A549 (cell line): Measurements from ENCODE around the gene SLC6A19. TPM values are rescaled to one million over a fixed set of nuclear protein-coding genes. Genes with fewer than 3 reads are reported as not detected.
A peak's percentile ranks its signal among the peaks of the same experiment; 100 is the strongest.

Experiments used
- ATAC-seq, 2 experiments: fragments of 200-7000 bp in 1 of 2; fragments of >200 bp in 1 of 2; cut with Nextera tagmentation in 1 of 2; cut with Tn5 transposase in 1 of 2; 3 replicates each; pipeline versions ENCODE4 v1.8.0 to v1.9.1; 2018 to 2020; ENCODE audit warnings: mild to moderate bottlenecking in 1 of 2, moderate library complexity in 1 of 2
- CTCF ChIA-PET: fragments of 300-600 bp; sonication (Branson Sonifier 250); formaldehyde crosslinking; extraction: SDS; loops from one replicate; lab custom pipeline; 2021; ENCODE audit warnings: antibody characterized with exemption, inconsistent platforms; lab: Yijun Ruan, JAX
- POLR2A ChIA-PET: fragments of 350-600 bp; formaldehyde crosslinking; extraction: SDS; loops from one replicate; lab custom pipeline; 2021; ENCODE audit warnings: antibody characterized with exemption, inconsistent platforms; lab: Yijun Ruan, JAX
- DNase-seq, 2 experiments: peaks; one replicate each; pipeline versions ENCODE4 v3.0.0 to v3.0.0-alpha.2; 2011 to 2016; ENCODE audit warnings: low read depth in 1 of 2, low spot score in 1 of 2
- FAIRE-seq: peaks from 2 replicates; lab custom pipeline; 2011; peaks lifted over from hg19 to GRCh38; lab: Jason Lieb, UNC
- H3K27ac ChIP-seq, 2 experiments: fragments of >200 bp; sonication (Bioruptor Twin); formaldehyde crosslinking; 3 replicates each; pipeline ENCODE4 v1.5.1; 2016 to 2017
- H3K4me1 ChIP-seq: fragments of >200 bp; sonication (Bioruptor Twin); formaldehyde crosslinking; 3 replicates; pipeline ENCODE4 v1.6.1; 2016
- H3K4me2 ChIP-seq: fragments of >200 bp; sonication (Bioruptor Twin); formaldehyde crosslinking; 3 replicates; pipeline ENCODE4 v1.6.1; 2016
- H3K4me3 ChIP-seq: fragments of >200 bp; sonication (Bioruptor Twin); formaldehyde crosslinking; 3 replicates; pipeline ENCODE4 v1.5.1; 2016
- H3K9me3 ChIP-seq: fragments of >200 bp; sonication (Bioruptor Twin); formaldehyde crosslinking; 3 replicates; pipeline ENCODE4 v1.6.1; 2016
- CBX2 ChIP-seq: fragments of 200-600 bp; sonication (generic); IDR thresholded peaks from 2 replicates; pipeline ENCODE4 v1.6.1; 2016; ENCODE audit warnings: low read depth, mild to moderate bottlenecking, borderline replicate concordance
- CEBPB ChIP-seq, 2 experiments: fragments of >200 bp in 1 of 2; sonication (Bioruptor Twin) in 1 of 2; formaldehyde crosslinking in 1 of 2; IDR thresholded peaks; 2 replicates each; pipeline ENCODE4 v1.6.1; 2012 to 2016
- CHD4 ChIP-seq: fragments of 200-600 bp; sonication (generic); IDR thresholded peaks from 2 replicates; pipeline ENCODE4 v1.6.1; 2016; ENCODE audit warnings: antibody characterized with exemption, mild to moderate bottlenecking, borderline replicate concordance
- EHF ChIP-seq: fragments of 250-450 bp; sonication (Bioruptor Pico); IDR thresholded peaks from 2 replicates; pipeline ENCODE4 v1.5.0; 2020; ENCODE audit warnings: mild to moderate bottlenecking
- ESRRA ChIP-seq: fragments of 150-350 bp; IDR thresholded peaks from 2 replicates; pipeline ENCODE4 v1.6.1; 2014; ENCODE audit warnings: mild to moderate bottlenecking, low read length, borderline replicate concordance
- FOXS1 ChIP-seq: fragments of 250-450 bp; sonication (Bioruptor Pico); IDR thresholded peaks from 2 replicates; pipeline ENCODE4 v1.5.0; 2020; ENCODE audit warnings: mild to moderate bottlenecking, moderate library complexity
- HOXB13 ChIP-seq: fragments of 250-450 bp; sonication (Bioruptor Pico); IDR thresholded peaks from 2 replicates; pipeline ENCODE4 v1.5.0; 2020; ENCODE audit warnings: low read depth, mild to moderate bottlenecking, moderate library complexity
- HOXB5 ChIP-seq: fragments of 250-450 bp; sonication (Bioruptor Pico); IDR thresholded peaks from 2 replicates; pipeline ENCODE4 v1.5.0; 2020; ENCODE audit warnings: mild to moderate bottlenecking, moderate library complexity
- KDM1A ChIP-seq: fragments of 200-600 bp; sonication (generic); IDR thresholded peaks from 2 replicates; pipeline ENCODE4 v1.6.1; 2016; ENCODE audit warnings: low read depth, mild to moderate bottlenecking
- NPAS2 ChIP-seq: fragments of 250-450 bp; sonication (Bioruptor Pico); IDR thresholded peaks from 2 replicates; pipeline ENCODE4 v1.8.0; 2022; ENCODE audit warnings: mild to moderate bottlenecking, moderate library complexity, borderline replicate concordance
- POLR2AphosphoS2 ChIP-seq: conservative IDR thresholded peaks from 2 replicates; pipeline ENCODE4 v1.6.1; 2012; ENCODE audit warnings: low read length, improper control_type of control experiment, inconsistent platforms
- REST ChIP-seq: fragments of 200-600 bp; sonication (generic); IDR thresholded peaks from 2 replicates; pipeline ENCODE4 v1.6.1; 2016; ENCODE audit warnings: antibody characterized with exemption, mild to moderate bottlenecking, moderate library complexity
- RFX5 ChIP-seq: fragments of 450-650 bp; IDR thresholded peaks from 2 replicates; pipeline ENCODE4 v1.7.1; 2014; ENCODE audit warnings: antibody characterized with exemption, mild to moderate bottlenecking, moderate library complexity
- SREBF2 ChIP-seq: fragments of 450-650 bp; IDR thresholded peaks from 2 replicates; pipeline ENCODE4 v1.6.1; 2014; ENCODE audit warnings: mild to moderate bottlenecking, moderate library complexity
- ZC3H11A ChIP-seq: fragments of 450-650 bp; IDR thresholded peaks from 2 replicates; pipeline ENCODE4 v1.6.1; 2014; ENCODE audit warnings: antibody characterized with exemption, mild to moderate bottlenecking
- WGBS: methylation state at CpG from one replicate; pipeline ENCODE4 v1.1.6; 2017; ENCODE audit errors: missing lambda C conversion rate; 5-methylcytosine and 5-hydroxymethylcytosine counted together
- polyA plus RNA-seq, 4 experiments: library from polyadenylated mRNA; depleted of rRNA in 3 of 4; stranded (reverse); fragments of >200 nt; fragmentation: RNase III in 1 of 4; extraction: RNeasy Plus Mini Kit Qiagen cat#74134 plus additional on column Dnase treatment in 1 of 4; gene quantifications; 2 replicates in 3 of 4; 3 replicates in 1 of 4; pipeline ENCODE4 v1.2.3, GENCODE V29; 2011 to 2017
- TF ChIP-seq, protein P1 (sequence below): fragments of 250-450 bp; sonication (Bioruptor Pico); IDR thresholded peaks from 2 replicates; pipeline ENCODE4 v1.5.0; 2021; ENCODE audit warnings: mild to moderate bottlenecking, moderate library complexity, borderline replicate concordance
- TF ChIP-seq, protein P2 (sequence below): fragments of 450-650 bp; IDR thresholded peaks from 2 replicates; pipeline ENCODE4 v1.6.1; 2014; ENCODE audit warnings: antibody characterized with exemption
- TF ChIP-seq, protein P3 (sequence below): fragments of >200 bp; sonication (Bioruptor Twin); formaldehyde crosslinking; IDR thresholded peaks from 2 replicates; pipeline ENCODE4 v1.6.1; 2016

Gene SLC6A19
- polyA plus RNA-seq, 2 of the 4 experiments (the other 2 are of a cell fraction): 0.01 TPM; not detected in 1

DNA sequence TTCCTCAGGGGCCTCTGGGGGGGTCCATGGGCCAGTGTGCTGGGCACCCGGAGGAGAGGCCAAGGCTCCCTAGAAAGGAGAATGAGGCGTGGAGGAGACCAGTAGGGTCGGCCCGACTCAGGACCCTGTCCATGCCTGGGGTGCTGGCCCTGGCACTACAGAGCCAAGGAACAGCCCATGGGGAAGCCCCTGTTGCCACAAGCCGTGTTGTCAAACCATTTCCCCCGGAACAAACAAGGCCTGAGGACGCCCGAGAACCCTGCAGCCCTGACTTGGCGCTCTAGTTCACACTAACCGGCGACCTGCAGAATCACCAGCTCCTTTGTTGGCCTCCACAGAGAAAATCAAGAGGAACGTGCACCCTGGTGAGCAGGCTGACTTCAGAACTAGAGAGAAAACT, 48.0 kb upstream of the SLC6A19 start:
- H3K4me3 ChIP-seq: no peak overlapping the region
- TF ChIP-seq ZC3H11A: no peak
- no peak for TF ChIP-seq SREBF2
- TF ChIP-seq KDM1A: no peak
- no peak for TF ChIP-seq NPAS2 (CRISPR knock-in tag)
- TF ChIP-seq, protein P1, sequence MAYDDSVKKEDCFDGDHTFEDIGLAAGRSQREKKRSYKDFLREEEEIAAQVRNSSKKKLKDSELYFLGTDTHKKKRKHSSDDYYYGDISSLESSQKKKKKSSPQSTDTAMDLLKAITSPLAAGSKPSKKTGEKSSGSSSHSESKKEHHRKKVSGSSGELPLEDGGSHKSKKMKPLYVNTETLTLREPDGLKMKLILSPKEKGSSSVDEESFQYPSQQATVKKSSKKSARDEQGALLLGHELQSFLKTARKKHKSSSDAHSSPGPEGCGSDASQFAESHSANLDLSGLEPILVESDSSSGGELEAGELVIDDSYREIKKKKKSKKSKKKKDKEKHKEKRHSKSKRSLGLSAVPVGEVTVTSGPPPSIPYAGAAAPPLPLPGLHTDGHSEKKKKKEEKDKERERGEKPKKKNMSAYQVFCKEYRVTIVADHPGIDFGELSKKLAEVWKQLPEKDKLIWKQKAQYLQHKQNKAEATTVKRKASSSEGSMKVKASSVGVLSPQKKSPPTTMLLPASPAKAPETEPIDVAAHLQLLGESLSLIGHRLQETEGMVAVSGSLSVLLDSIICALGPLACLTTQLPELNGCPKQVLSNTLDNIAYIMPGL: no peak
- TF ChIP-seq EHF (CRISPR knock-in tag): no peak
- TF ChIP-seq POLR2AphosphoS2: no peak
- TF ChIP-seq REST: no peak
- TF ChIP-seq, all 56 proteins: peak for 0
- DNase-seq (no peak), ATAC-seq (peak in 1 of 2 experiments; percentile 28; a peak in 3 of 6 replicates), FAIRE-seq (no peak)
- no peak overlapping the region for H3K4me2 ChIP-seq
- WGBS: 69% methylated on average over 9 of the region's 12 CpGs
- peaks cover 8% of the 10 kb centered on the region; the same call in 1 of the 3 replicates for H3K4me1 ChIP-seq
- H3K27ac ChIP-seq: no peak overlapping the region
- ChIA-PET POLR2A (no interaction called here), CTCF (interaction anchor here (4.5 to 7.4 kb wide), 2 partner anchors 13 to 21 kb away, joined by 17 to 55 read pairs; no protein-coding TSS in a partner anchor)
- no peaks in the 10 kb centered on the region for H3K9me3 ChIP-seq

GRCh38 chr5:1155191-1156032, 46.0 kb upstream of the SLC6A19 start:
- H3K4me3 ChIP-seq: peak overlapping the region; percentile 42
- DNase-seq (no peak), FAIRE-seq (no peak), ATAC-seq (no peak; a peak in 1 of 6 replicates)
- ChIA-PET POLR2A (no interaction called here), CTCF (interaction anchor here (1.7 to 7.4 kb wide), 3 partner anchors 12 to 19 kb away, joined by 10 to 55 read pairs (median 17); no protein-coding TSS in a partner anchor)
- TF ChIP-seq FOXS1 (CRISPR knock-in tag) (no peak), HOXB5 (no peak), CEBPB (IDR thresholded peaks at IDR 0.05) (no peak), HOXB13 (CRISPR knock-in tag) (no peak), RFX5 (no peak), POLR2AphosphoS2 (no peak), CHD4 (no peak), CBX2 (no peak), ESRRA (no peak)
- TF ChIP-seq, protein P2, sequence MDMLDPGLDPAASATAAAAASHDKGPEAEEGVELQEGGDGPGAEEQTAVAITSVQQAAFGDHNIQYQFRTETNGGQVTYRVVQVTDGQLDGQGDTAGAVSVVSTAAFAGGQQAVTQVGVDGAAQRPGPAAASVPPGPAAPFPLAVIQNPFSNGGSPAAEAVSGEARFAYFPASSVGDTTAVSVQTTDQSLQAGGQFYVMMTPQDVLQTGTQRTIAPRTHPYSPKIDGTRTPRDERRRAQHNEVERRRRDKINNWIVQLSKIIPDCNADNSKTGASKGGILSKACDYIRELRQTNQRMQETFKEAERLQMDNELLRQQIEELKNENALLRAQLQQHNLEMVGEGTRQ: no peak
- TF ChIP-seq, protein P3, sequence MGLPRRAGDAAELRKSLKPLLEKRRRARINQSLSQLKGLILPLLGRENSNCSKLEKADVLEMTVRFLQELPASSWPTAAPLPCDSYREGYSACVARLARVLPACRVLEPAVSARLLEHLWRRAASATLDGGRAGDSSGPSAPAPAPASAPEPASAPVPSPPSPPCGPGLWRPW: no peak
- H3K27ac ChIP-seq: peak overlapping the region in 1 of 2 experiments; percentile 63; a peak in 3 of 6 replicates
- 29% methylated on average over 1 of the region's 98 CpGs for WGBS
- peak overlapping the region; percentile 77 for H3K4me2 ChIP-seq
- peaks cover 8% of the 10 kb centered on the region; the same call in 1 of the 3 replicates for H3K4me1 ChIP-seq
- no peaks in the 10 kb centered on the region for H3K9me3 ChIP-seq
